Left renal cortex interstitium (tissue), 4 donors: ENCODE data around the gene THEMIS. TPM values are rescaled to one million over a fixed set of nuclear protein-coding genes. Genes with fewer than 3 reads are reported as not detected.

Experiments used
- DNase-seq, 4 donors: peaks; one replicate each; pipeline ENCODE4 v3.0.0-alpha.2; 2013; ENCODE audit warnings: low read depth in 4 of 4, low spot score in 2 of 4, missing footprints in 1 of 4
- polyA plus RNA-seq, 4 donors: library from polyadenylated mRNA; unstranded; fragments of 120-200 nt; gene quantifications; one replicate each; pipeline ENCODE4 v1.2.1, GENCODE V29; 2013; ENCODE audit not compliant: insufficient read length in 4 of 4

THEMIS gene
- polyA plus RNA-seq, 4 donors, result 0.05 TPM; not detected in 3

DNA sequence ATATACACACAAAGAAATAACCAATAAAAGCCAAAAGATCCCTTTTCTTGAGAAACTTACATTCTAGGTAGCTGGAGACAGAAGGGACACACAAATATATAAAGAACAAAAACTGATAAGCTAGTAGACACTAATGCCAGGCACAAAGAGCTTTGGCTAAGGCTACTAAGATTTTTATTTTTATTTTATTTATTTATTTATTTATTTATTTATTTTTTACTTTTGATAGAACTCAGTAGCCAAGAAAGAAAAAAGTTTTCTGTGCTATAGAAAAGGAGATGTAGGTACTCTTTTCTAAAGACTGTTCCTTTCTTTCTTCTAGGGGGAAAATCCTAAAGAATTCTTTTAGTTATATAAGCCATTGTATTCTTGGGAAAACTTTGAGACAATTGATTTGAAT lies 34.1 kb downstream of the THEMIS start:
- no peak for DNase-seq

DNA sequence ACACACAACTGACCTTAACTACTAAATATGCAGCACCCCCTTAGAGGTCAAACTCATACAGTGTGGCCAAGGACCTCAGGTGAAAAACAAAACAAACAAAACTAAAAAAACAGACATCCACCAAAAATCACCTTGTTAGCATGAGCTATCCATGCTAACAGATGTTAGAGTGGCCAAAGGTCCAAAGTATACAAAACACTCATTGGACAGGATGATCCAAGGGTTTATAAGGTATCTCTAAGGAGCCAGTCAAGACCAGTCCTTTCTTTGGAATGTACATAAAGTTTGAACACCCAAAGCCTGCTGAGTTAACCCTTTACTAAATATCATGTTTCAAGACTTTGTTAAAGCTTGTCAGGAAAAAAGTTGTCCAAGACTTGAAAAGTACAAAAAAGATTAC lies 35.8 kb downstream of the THEMIS start:
- no peak for DNase-seq

GRCh38 chr6:127864701-127865100 lies 36.2 kb downstream of the THEMIS start:
- no peak for DNase-seq

DNA sequence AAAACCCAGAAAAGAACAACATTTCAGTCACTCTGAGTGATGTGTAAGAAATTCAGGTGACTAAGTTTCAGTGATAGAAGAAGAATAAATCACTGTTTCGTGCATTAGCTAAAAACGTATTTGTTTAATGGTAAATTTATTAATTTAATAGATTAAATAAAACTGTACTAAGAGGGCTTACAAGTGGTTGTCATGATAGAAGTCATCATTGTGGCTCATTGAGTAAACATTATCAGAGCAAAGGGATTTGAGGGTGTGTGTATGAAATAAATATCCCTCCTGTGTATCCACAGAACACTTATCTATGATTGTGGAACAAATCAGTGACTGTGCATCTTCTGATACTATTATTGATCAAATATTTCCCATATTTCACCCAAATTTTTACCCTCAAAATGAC lies 40.1 kb downstream of the THEMIS start:
- no peak for DNase-seq

GRCh38 chr6:127859956-127860355 lies 40.9 kb downstream of the THEMIS start:
- no peak for DNase-seq

DNA sequence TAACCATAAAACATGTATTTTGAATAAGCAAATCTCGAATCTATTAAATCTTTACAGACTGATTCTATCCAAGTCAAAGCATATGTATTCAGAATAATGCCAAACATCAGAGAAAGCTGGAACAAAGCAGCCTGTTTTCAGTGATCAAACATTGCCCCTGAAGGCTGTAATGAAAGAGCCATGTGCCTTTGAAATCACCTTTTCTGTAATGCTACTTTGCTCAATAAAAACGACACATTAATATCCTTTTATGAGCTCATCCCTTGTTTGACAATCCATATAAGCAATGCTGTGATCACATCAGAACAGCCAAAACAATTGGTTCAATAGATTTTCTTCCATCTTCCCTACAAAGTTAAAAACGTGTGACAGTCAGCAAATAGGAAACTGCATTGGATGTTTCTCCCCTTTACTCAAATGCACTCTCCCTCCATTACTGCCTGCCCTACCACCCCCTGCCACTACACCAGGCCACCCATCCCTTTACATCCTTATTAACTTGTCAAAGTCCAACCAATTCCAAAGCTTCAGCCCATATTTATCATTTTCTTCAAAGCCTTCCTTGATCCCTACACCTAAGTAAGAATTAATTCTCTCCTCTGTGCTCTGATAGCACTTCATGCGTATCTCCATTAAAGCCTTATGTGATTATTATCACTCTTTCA lies 42.0 kb downstream of the THEMIS start:
- DNase-seq, result no peak

GRCh38 chr6:127857051-127857637 lies 43.7 kb downstream of the THEMIS start:
- DNase-seq, result no peak

GRCh38 chr6:127855542-127856159 lies 45.2 kb downstream of the THEMIS start:
- DNase-seq, result peak in 1 of 4 donors; percentile 17

- DNase-seq, result no peak
Measured at GRCh38 chr6:127854009-127854408, 46.8 kb downstream of the THEMIS start.

DNA sequence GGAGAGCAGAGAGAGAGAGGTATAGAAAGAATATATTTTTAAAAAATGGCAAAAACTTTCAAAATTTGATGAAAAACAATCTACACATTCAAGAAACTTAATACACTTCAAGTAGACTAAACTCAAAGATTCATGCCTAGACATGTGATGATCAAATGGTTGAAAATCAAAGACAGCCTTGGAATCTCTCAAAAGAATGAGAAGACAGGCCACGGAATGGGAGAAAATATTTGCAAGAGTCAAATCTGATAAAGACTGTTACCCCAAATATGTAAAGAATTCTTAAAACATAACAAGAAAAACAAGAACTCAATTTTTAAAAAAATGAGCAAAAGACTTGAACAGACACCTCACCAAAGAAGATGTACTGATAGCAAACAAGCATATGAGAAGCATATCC lies 49.7 kb downstream of the THEMIS start:
- DNase-seq, result no peak

DNA sequence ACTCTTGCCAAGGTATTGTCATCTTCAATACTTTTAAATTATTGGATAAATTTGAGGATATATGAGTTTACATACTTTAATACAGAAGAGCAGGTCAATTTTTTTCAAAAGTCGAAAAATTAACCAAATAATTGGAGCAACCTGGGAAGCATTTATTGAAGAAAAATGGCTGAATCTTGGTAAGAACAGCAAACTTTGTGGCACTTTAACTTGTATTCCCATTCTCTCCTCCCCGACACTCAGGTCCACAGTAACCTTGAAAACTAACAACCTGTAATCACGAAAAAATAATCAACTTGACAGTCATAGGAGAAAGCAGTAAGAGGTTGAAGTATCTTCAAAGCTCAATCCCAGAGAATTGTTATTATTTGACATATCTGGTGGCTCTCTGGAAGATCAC lies 55.6 kb downstream of the THEMIS start:
- no peak for DNase-seq

GRCh38 chr6:127844529-127844928 lies 56.3 kb downstream of the THEMIS start:
- no peak for DNase-seq

DNA sequence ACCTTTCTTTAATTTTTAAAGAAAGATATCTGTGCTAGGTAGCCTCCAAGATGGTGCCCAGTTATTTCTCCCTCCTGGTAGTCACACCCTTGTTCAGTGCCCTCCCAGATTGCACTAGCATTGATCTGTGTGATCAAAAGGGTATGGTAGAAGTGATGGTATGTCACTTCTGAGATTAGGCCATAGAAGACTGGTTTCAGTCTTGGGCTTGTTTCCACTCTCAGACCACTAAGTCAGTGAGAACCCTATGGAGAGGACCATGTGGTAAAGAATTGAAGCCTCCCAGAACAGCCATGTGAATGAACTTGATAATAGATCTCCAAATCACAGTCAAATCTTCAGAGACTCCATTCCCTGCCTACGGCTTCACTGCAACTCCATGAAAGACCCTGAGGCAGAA lies 57.3 kb downstream of the THEMIS start:
- DNase-seq, result no peak

DNA sequence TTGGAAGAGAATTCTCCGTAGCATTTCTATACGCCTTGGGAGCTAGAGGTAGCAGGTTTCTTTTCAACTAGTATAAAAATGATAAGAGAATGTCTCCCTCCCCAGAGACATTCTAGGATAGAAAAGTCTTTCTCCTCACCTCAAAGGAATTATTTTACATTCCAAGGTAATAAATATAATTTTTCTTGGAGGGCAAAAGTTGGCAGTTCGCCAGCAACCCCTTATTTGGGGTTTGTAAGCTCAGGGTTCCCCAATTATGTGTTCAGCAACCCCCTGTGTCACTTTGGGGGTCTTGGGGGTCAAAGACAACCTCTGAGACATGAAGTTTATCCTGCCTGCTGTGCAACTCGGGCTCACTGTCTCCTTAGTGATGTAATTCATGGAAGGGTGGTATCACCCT lies 58.3 kb downstream of the THEMIS start:
- DNase-seq, result no peak

GRCh38 chr6:127841811-127842210 lies 59.0 kb downstream of the THEMIS start:
- no peak for DNase-seq

DNA sequence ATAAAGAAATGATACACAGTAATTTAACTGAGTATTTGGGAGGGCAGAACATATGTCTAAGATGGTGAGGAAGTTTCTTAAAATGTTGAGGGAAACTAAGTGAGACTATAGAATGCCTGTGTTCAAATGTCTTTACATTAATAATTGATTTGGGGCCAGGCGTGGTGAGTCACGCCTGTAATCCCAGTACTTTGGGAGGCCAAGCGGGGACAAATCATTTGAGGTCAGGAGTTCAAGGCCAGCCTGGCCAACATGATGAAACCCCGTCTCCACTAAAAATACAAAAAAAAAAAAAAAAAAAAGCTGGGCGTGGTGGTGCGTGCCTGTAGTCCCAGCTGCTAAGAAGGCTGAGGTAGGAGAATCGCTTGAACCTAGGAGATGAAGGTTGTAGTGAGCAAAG lies 66.7 kb downstream of the THEMIS start:
- no peak for DNase-seq

GRCh38 chr6:127833336-127833735 lies 67.5 kb downstream of the THEMIS start:
- DNase-seq, result no peak

GRCh38 chr6:127832381-127832780 lies 68.5 kb downstream of the THEMIS start:
- DNase-seq, result no peak

DNA sequence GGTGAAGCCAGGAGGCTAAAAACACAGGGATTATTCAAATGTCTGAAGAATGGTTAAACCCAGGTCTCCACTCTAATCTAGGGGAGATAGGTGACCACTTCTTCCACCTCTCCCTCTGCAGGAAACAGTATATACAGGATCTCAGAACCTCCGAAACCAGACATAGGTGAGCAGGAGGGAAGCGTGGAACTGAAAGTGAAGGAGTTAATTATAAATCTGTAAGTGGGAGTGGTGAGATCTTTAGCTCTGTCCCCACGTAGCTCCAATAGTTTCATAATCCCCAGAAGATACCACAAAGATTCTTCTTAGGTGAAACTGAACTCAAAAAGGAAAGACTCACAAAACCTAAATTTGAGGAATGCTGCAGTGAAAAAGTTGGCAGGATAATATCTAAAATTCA lies 76.8 kb downstream of the THEMIS start:
- DNase-seq, result no peak

GRCh38 chr6:127821431-127821830 lies 79.4 kb downstream of the THEMIS start:
- no peak for DNase-seq

- no peak for DNase-seq
Measured at GRCh38 chr6:127818149-127818548, 82.7 kb downstream of the THEMIS start.

DNA sequence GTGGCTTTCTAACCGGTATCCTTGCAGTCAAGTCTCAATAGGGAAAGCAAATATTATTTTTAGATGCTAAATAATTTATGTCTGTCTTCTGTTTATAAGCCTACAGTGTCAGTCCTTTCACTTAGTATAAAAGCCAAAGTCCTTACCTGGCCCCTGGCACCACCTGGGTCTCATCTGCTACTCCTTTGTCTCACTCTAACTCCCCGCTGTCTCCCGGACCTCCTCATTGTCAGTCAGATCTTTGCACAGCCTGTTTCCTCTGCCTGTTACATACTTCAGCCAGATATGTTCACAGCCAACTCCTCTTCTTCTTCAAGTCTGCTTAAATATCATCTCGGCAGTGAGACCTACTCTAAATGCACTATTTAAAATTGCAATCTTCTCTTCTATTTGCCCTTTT lies 84.2 kb downstream of the THEMIS start:
- no peak for DNase-seq
